Endothelial cell of umbilical vein (primary cell): ENCODE measurements around the gene GRAMD1B.

ENCODE experiments used
- EZH2 ChIP-seq: IDR thresholded peaks from 2 replicates; pipeline ENCODE4 v1.6.1; 2012; ENCODE audit warnings: borderline replicate concordance, low read depth, mild to moderate bottlenecking, moderate library complexity, low read length, inconsistent platforms; ENCODE audit not compliant: severe bottlenecking
- GATA2 ChIP-seq: IDR thresholded peaks from 2 replicates; pipeline ENCODE4 v1.7.0; 2011; ENCODE audit warnings: low read depth, mild to moderate bottlenecking, moderate library complexity, mixed read lengths, low read length; ENCODE audit not compliant: insufficient read length, insufficient read depth
- JUN ChIP-seq: IDR thresholded peaks from 2 replicates; pipeline ENCODE4 v1.6.1; 2011; ENCODE audit warnings: borderline replicate concordance, low read depth; ENCODE audit not compliant: insufficient read length, insufficient read depth
- MYC ChIP-seq: IDR thresholded peaks from one replicate; pipeline ENCODE4 v1.6.1; 2011; ENCODE audit warnings: mild to moderate bottlenecking, low read depth, low read length
- POLR2A ChIP-seq: IDR thresholded peaks from 2 replicates; pipeline ENCODE4 v1.6.1; 2012; ENCODE audit warnings: low read depth, mild to moderate bottlenecking, control low read depth, low read length
- POLR2AphosphoS5 ChIP-seq: IDR thresholded peaks from 2 replicates; pipeline ENCODE4 v1.6.1; 2012; ENCODE audit warnings: low read depth, mild to moderate bottlenecking, control low read depth, low read length, moderate library complexity; ENCODE audit not compliant: insufficient read depth
- TF ChIP-seq, protein P1 (sequence below), 2 donors: IDR thresholded peaks; 1 replicate in 1 of 2; 2 replicates in 1 of 2; pipeline ENCODE4 v1.5.1; 2011; ENCODE audit warnings: low read length in 2 of 2, mild to moderate bottlenecking in 2 of 2, moderate library complexity in 2 of 2, control low read depth in 1 of 2, inconsistent platforms in 1 of 2, low read depth in 1 of 2; ENCODE audit not compliant: insufficient read depth in 1 of 2; ENCODE audit errors: extremely low read depth in 1 of 2
- TF ChIP-seq, protein P2 (sequence below): IDR thresholded peaks from 2 replicates; pipeline ENCODE4 v1.6.1; 2011; ENCODE audit not compliant: insufficient read depth, insufficient read length

DNA sequence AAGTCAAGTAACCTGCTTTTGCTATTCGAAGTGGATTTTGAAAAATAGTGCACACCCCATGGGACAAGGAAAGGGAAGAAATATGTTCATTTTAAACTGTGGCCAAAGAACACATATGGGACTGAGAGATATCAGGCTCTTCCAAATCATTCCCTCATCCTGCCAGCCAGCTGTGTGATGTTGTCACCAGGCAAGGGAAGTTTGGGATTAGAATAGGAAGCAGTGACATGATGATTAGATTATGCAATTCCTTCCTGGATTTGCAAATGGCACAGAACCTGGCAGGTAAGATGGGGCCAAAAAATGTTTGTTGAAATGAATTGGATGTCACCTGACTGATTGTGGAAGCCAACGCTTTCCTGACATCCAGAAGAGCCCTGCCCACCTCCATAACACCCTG is 229.2 kb downstream of the GRAMD1B start:
- TF ChIP-seq, protein P1, sequence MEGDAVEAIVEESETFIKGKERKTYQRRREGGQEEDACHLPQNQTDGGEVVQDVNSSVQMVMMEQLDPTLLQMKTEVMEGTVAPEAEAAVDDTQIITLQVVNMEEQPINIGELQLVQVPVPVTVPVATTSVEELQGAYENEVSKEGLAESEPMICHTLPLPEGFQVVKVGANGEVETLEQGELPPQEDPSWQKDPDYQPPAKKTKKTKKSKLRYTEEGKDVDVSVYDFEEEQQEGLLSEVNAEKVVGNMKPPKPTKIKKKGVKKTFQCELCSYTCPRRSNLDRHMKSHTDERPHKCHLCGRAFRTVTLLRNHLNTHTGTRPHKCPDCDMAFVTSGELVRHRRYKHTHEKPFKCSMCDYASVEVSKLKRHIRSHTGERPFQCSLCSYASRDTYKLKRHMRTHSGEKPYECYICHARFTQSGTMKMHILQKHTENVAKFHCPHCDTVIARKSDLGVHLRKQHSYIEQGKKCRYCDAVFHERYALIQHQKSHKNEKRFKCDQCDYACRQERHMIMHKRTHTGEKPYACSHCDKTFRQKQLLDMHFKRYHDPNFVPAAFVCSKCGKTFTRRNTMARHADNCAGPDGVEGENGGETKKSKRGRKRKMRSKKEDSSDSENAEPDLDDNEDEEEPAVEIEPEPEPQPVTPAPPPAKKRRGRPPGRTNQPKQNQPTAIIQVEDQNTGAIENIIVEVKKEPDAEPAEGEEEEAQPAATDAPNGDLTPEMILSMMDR (IDR thresholded peaks at IDR 0.05; ENCODE audit: extremely low read depth in 1 of 2, insufficient read depth in 1 of 2, low read depth in 1 of 2, low read length in 2 of 2), result no peak
- TF ChIP-seq POLR2A (no peak), GATA2 (no peak), EZH2 (no peak), POLR2AphosphoS5 (no peak), JUN (no peak), MYC (no peak)
- TF ChIP-seq, protein P2, sequence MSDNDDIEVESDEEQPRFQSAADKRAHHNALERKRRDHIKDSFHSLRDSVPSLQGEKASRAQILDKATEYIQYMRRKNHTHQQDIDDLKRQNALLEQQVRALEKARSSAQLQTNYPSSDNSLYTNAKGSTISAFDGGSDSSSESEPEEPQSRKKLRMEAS, result no peak
